ENCODE measurements around the gene PDE4D.

DNA sequence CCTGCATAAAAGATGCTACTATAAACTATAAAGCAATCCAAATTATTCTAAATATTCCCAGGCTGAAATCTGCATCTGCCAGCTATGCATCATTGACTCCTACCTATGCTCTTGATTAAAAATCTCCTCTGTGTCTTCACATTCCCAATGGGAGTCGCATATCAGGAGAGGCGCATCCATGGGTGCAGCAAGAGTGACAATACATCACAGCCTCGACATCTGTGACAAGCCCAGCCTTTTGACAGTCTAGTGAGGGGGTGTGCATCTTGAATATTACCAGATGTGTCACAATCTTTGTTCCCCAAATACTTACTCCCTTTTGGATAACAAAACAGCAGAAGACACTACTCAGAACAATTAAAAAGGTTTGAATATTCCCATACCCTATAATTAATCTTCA lies 171.8 kb downstream of the PDE4D start:
- TF ChIP-seq, protein P1, sequence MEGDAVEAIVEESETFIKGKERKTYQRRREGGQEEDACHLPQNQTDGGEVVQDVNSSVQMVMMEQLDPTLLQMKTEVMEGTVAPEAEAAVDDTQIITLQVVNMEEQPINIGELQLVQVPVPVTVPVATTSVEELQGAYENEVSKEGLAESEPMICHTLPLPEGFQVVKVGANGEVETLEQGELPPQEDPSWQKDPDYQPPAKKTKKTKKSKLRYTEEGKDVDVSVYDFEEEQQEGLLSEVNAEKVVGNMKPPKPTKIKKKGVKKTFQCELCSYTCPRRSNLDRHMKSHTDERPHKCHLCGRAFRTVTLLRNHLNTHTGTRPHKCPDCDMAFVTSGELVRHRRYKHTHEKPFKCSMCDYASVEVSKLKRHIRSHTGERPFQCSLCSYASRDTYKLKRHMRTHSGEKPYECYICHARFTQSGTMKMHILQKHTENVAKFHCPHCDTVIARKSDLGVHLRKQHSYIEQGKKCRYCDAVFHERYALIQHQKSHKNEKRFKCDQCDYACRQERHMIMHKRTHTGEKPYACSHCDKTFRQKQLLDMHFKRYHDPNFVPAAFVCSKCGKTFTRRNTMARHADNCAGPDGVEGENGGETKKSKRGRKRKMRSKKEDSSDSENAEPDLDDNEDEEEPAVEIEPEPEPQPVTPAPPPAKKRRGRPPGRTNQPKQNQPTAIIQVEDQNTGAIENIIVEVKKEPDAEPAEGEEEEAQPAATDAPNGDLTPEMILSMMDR (optimal IDR thresholded peaks at IDR 0.05 in 1 of 3, IDR thresholded peaks at IDR 0.05 in 1 of 3, conservative IDR thresholded peaks at IDR 0.05 in 1 of 3; ENCODE audit: extremely low read depth in 1 of 3, insufficient read depth in 2 of 3, low read length in 3 of 3) = no peak
- TF ChIP-seq EZH2 (IDR thresholded peaks at IDR 0.05; ENCODE audit: low read length) = no peak
